IMR-90 (cell line): Measurements from ENCODE around the gene ALDH1B1.

ENCODE experiments used
- BHLHE40 ChIP-seq: fragments of 150-350 bp; IDR thresholded peaks from 2 replicates; pipeline ENCODE4 v1.6.1; 2016; ENCODE audit warnings: mild to moderate bottlenecking, low read depth, low read length
- CEBPB ChIP-seq: IDR thresholded peaks from 2 replicates; pipeline ENCODE4 v1.6.1; 2012; ENCODE audit warnings: low read depth, low read length, improper control_type of control experiment
- CHD1 ChIP-seq: IDR thresholded peaks from 2 replicates; pipeline ENCODE4 v1.6.1; 2012; ENCODE audit warnings: low read depth, low read length, improper control_type of control experiment
- CTCF ChIP-seq: conservative IDR thresholded peaks from 2 replicates; pipeline ENCODE4 v1.5.1; 2012; ENCODE audit warnings: mild to moderate bottlenecking, low read depth, low read length, improper control_type of control experiment
- ELK1 ChIP-seq: fragments of 150-350 bp; IDR thresholded peaks from 2 replicates; pipeline ENCODE4 v1.6.1; 2016; ENCODE audit warnings: low read depth, mild to moderate bottlenecking, low read length, moderate library complexity, borderline replicate concordance
- FOS ChIP-seq: fragments of 150-350 bp; IDR thresholded peaks from 2 replicates; pipeline ENCODE4 v1.6.1; 2016; ENCODE audit warnings: low read depth, low read length
- MAFK ChIP-seq: IDR thresholded peaks from 2 replicates; pipeline ENCODE4 v1.6.1; 2012; ENCODE audit warnings: low read depth, low read length, improper control_type of control experiment
- MAZ ChIP-seq: IDR thresholded peaks from 2 replicates; pipeline ENCODE4 v1.6.1; 2012; ENCODE audit warnings: low read depth, mild to moderate bottlenecking, low read length, improper control_type of control experiment, moderate library complexity, borderline replicate concordance
- MXI1 ChIP-seq: IDR thresholded peaks from 2 replicates; pipeline ENCODE4 v1.6.1; 2012; ENCODE audit warnings: low read depth, mild to moderate bottlenecking, low read length, moderate library complexity, borderline replicate concordance
- POLR2A ChIP-seq: IDR thresholded peaks from 2 replicates; pipeline ENCODE4 v1.6.1; 2012; ENCODE audit warnings: mild to moderate bottlenecking, low read depth, low read length
- RAD21 ChIP-seq: IDR thresholded peaks from 2 replicates; pipeline ENCODE4 v1.6.1; 2012; ENCODE audit warnings: low read length, improper control_type of control experiment
- RCOR1 ChIP-seq: IDR thresholded peaks from 2 replicates; pipeline ENCODE4 v1.6.1; 2012; ENCODE audit warnings: mild to moderate bottlenecking, low read length, improper control_type of control experiment; ENCODE audit not compliant: insufficient replicate concordance
- RFX5 ChIP-seq: IDR thresholded peaks from 2 replicates; pipeline ENCODE4 v1.8.0; 2012; ENCODE audit warnings: low read depth, mild to moderate bottlenecking, low read length, moderate library complexity
- USF2 ChIP-seq: fragments of 150-350 bp; IDR thresholded peaks from 2 replicates; pipeline ENCODE4 v1.6.1; 2017; ENCODE audit warnings: mild to moderate bottlenecking, antibody characterized with exemption, low read length, low read depth

GRCh38 chr9:38441347-38442085 lies 49.0 kb downstream of the ALDH1B1 start:
- TF ChIP-seq CTCF (no peak), RAD21 (no peak), POLR2A (no peak), USF2 (no peak), MAFK (no peak), MAZ (no peak), BHLHE40 (no peak), RCOR1 (no peak), ELK1 (no peak), CEBPB (no peak), MXI1 (no peak), RFX5 (no peak), FOS (no peak), CHD1 (no peak)
